K562 (cell line): ENCODE data around the gene CTIF. TPM values are rescaled to one million over a fixed set of nuclear protein-coding genes. Genes with fewer than 3 reads are reported as not detected.

Experiments
- ATAC-seq: fragments of 200-7000 bp; cut with Tn5 transposase; 3 replicates; pipeline ENCODE4 v1.9.1; 2020; ENCODE audit warnings: moderate library complexity
- BruUV-seq: library from RNA; stranded (reverse); fragments of 400-500 nt; replicated peaks from 2 replicates; lab custom pipeline; 2021; lab: Mats Ljungman, UMichigan
- CTCF ChIA-PET: fragments of 300-600 bp; formaldehyde crosslinking; extraction: SDS; loops from one replicate; lab custom pipeline; 2021; ENCODE audit warnings: low intra/inter-chr PET ratio; lab: Yijun Ruan, JAX
- POLR2A ChIA-PET: fragments of 300-600, 350-650 bp; sonication (Branson Sonifier 250); formaldehyde crosslinking; extraction: SDS; loops from one replicate; lab custom pipeline; 2021; ENCODE audit warnings: antibody characterized with exemption, inconsistent platforms; lab: Yijun Ruan, JAX
- DNase-seq, 4 experiments: peaks; one replicate each; pipeline versions ENCODE4 v3.0.0 to v3.0.0-alpha.2; 2011 to 2018; ENCODE audit warnings: low spot score in 3 of 4, mixed read lengths in 3 of 4; ENCODE audit errors: extremely low read depth in 1 of 4
- FAIRE-seq: peaks from 2 replicates; lab custom pipeline; 2011; peaks lifted over from hg19 to GRCh38; lab: Jason Lieb, UNC
- H2AFZ ChIP-seq: 2 replicates; pipeline ENCODE4 v1.6.0; 2011; ENCODE audit warnings: low read depth, low read length, control low read depth, inconsistent platforms
- H3K27ac ChIP-seq: fragments of 200-600 bp; 3 replicates; pipeline ENCODE4 v1.8.0; 2011; ENCODE audit warnings: low read depth, mild to moderate bottlenecking, control low read depth, inconsistent platforms, low read length, moderate library complexity, mixed read lengths; ENCODE audit errors: extremely low read depth
- H3K27me3 ChIP-seq, 2 experiments: fragments of 300-600 bp in 1 of 2; 2 replicates in 1 of 2; 3 replicates in 1 of 2; pipeline versions ENCODE4 v1.6.0 to v1.8.0; 2011; ENCODE audit warnings: inconsistent platforms in 2 of 2, low read length in 2 of 2, mild to moderate bottlenecking in 1 of 2, mixed read lengths in 1 of 2, moderate library complexity in 1 of 2; ENCODE audit not compliant: control insufficient read depth in 2 of 2, insufficient read depth in 2 of 2
- H3K36me3 ChIP-seq: fragments of 300-600 bp; 3 replicates; pipeline ENCODE4 v1.8.0; 2011; ENCODE audit warnings: mild to moderate bottlenecking, low read length, inconsistent platforms; ENCODE audit not compliant: control insufficient read depth, insufficient read depth
- H3K4me1 ChIP-seq, 2 experiments: fragments of 200-600 bp in 1 of 2; replicated peaks in 1 of 2; 2 replicates in 1 of 2; 3 replicates in 1 of 2; pipeline versions ENCODE4 v1.5.1 to v1.8.0; 2011; ENCODE audit warnings: inconsistent platforms in 2 of 2, low read length in 2 of 2, mild to moderate bottlenecking in 1 of 2, mixed read lengths in 1 of 2, moderate library complexity in 1 of 2; ENCODE audit not compliant: control insufficient read depth in 2 of 2, insufficient read depth in 2 of 2
- H3K4me2 ChIP-seq: 2 replicates; pipeline ENCODE4 v1.6.1; 2011; ENCODE audit warnings: low read length, control low read depth, inconsistent platforms, mixed read lengths; ENCODE audit not compliant: insufficient read depth
- H3K4me3 ChIP-seq: fragments of 200-600 bp; sonication (generic), shearing (Covaris generic); 2 replicates; pipeline ENCODE4 v1.5.1; 2016; ENCODE audit warnings: control low read depth, inconsistent platforms
- H3K79me2 ChIP-seq: fragments of 200-600 bp; 3 replicates; pipeline ENCODE4 v1.8.0; 2011; ENCODE audit warnings: low read length, inconsistent platforms; ENCODE audit not compliant: control insufficient read depth, insufficient read depth
- H3K9ac ChIP-seq, 2 experiments: 2 replicates each; pipeline versions ENCODE4 v1.6.0 to v1.6.1; 2011; ENCODE audit warnings: low read depth in 2 of 2, low read length in 2 of 2, control low read depth in 1 of 2, inconsistent platforms in 1 of 2, mild to moderate bottlenecking in 1 of 2, mixed read lengths in 1 of 2; ENCODE audit not compliant: insufficient read depth in 1 of 2
- H3K9me1 ChIP-seq: one replicate; pipeline ENCODE4 v1.6.0; 2011; ENCODE audit warnings: inconsistent platforms, mild to moderate bottlenecking, low read length, moderate library complexity; ENCODE audit not compliant: control insufficient read depth, insufficient read depth
- H3K9me3 ChIP-seq: replicated peaks from 2 replicates; pipeline ENCODE4 v1.5.1; 2011; ENCODE audit warnings: low read depth, low read length, inconsistent platforms; ENCODE audit not compliant: control insufficient read depth, insufficient read depth
- H4K20me1 ChIP-seq: replicated peaks from 2 replicates; pipeline ENCODE4 v1.6.1; 2011; ENCODE audit warnings: low read length, inconsistent platforms, mixed read lengths; ENCODE audit not compliant: control insufficient read depth, insufficient read depth
- CTCF ChIP-seq, 3 experiments: IDR thresholded peaks in 2 of 3; conservative IDR thresholded peaks in 1 of 3; 2 replicates each; pipeline ENCODE4 v1.5.1; 2011 to 2012; ENCODE audit warnings: low read length in 3 of 3, mild to moderate bottlenecking in 3 of 3, control low read depth in 2 of 3, improper control_type of control experiment in 1 of 3, inconsistent platforms in 1 of 3, low read depth in 1 of 3, mixed read lengths in 1 of 3, moderate library complexity in 1 of 3; ENCODE audit not compliant: insufficient read depth in 2 of 3
- FOXM1 ChIP-seq, 2 experiments: fragments of 450-650 bp in 1 of 2; sonication (generic) in 1 of 2; formaldehyde crosslinking in 1 of 2; IDR thresholded peaks; 2 replicates each; pipeline versions ENCODE4 v1.6.1 to v1.9.0; 2017 to 2022; ENCODE audit warnings: low read depth in 2 of 2, mild to moderate bottlenecking in 2 of 2, missing genetic modification reagents in 1 of 2, moderate library complexity in 1 of 2
- HSF4 ChIP-seq: fragments of 250-450 bp; sonication (Bioruptor Pico); IDR thresholded peaks from 2 replicates; pipeline ENCODE4 v2.1.2; 2022; ENCODE audit warnings: mild to moderate bottlenecking, moderate library complexity, borderline replicate concordance
- LEF1 ChIP-seq: fragments of 450-650 bp; IDR thresholded peaks from 2 replicates; pipeline ENCODE4 v1.6.1; 2016; ENCODE audit warnings: mild to moderate bottlenecking
- NCOA2 ChIP-seq, 2 experiments: fragments of 450-650 bp; IDR thresholded peaks; 2 replicates each; pipeline ENCODE4 v1.6.1; 2018; ENCODE audit warnings: mild to moderate bottlenecking in 2 of 2, moderate library complexity in 1 of 2; ENCODE audit not compliant: partially characterized antibody in 2 of 2
- RAD21 ChIP-seq, 2 experiments: fragments of 250-450 bp in 1 of 2; fragments of 450-650 bp in 1 of 2; sonication (Bioruptor Pico) in 1 of 2; formaldehyde crosslinking in 1 of 2; IDR thresholded peaks in 1 of 2; conservative IDR thresholded peaks in 1 of 2; 2 replicates each; pipeline versions ENCODE4 v1.4.0 to v1.8.0; 2020 to 2022; ENCODE audit warnings: mild to moderate bottlenecking in 2 of 2, moderate library complexity in 1 of 2
- RBBP5 ChIP-seq: fragments of 200-600 bp; sonication (generic); IDR thresholded peaks from 2 replicates; pipeline ENCODE4 v1.6.1; 2012; ENCODE audit warnings: borderline replicate concordance, mild to moderate bottlenecking, low read length, control low read depth, inconsistent platforms; ENCODE audit not compliant: insufficient read depth, poor library complexity, severe bottlenecking
- SETDB1 ChIP-seq: IDR thresholded peaks from one replicate; pipeline ENCODE4 v1.6.1; 2012; ENCODE audit warnings: low read length, control low read depth, inconsistent platforms
- TCF3 ChIP-seq: sonication (generic); formaldehyde crosslinking; IDR thresholded peaks from 2 replicates; pipeline ENCODE4 v1.4.0; 2020; ENCODE audit warnings: mild to moderate bottlenecking, missing genetic modification reagents
- TSHZ1 ChIP-seq: fragments of 250-450 bp; sonication (Bioruptor Pico); IDR thresholded peaks from 2 replicates; pipeline ENCODE4 v1.4.0; 2020; ENCODE audit warnings: mild to moderate bottlenecking, moderate library complexity
- ZNF134 ChIP-seq: fragments of 250-450 bp; sonication (Bioruptor Pico); conservative IDR thresholded peaks from 2 replicates; pipeline ENCODE4 v1.4.0; 2020
- ZNF212 ChIP-seq: fragments of 450-650 bp; formaldehyde crosslinking; IDR thresholded peaks from 2 replicates; pipeline ENCODE4 v1.4.0; 2020; ENCODE audit warnings: mild to moderate bottlenecking
- ZNF699 ChIP-seq: fragments of 250-450 bp; sonication (Bioruptor Pico); IDR thresholded peaks from 2 replicates; pipeline ENCODE4 v1.8.0; 2021; ENCODE audit warnings: mild to moderate bottlenecking, moderate library complexity; ENCODE audit not compliant: insufficient replicate concordance
- ZNF707 ChIP-seq: fragments of 250-450 bp; sonication (Bioruptor Pico); conservative IDR thresholded peaks from 2 replicates; pipeline ENCODE4 v1.8.0; 2022; ENCODE audit warnings: inconsistent platforms, mild to moderate bottlenecking, moderate library complexity
- WGBS: fragments of 100-300 bp; shearing (Covaris generic); methylation state at CpG from one replicate; pipeline ENCODE4 v1.1.6; 2016; ENCODE audit warnings: low coverage, mixed read lengths; ENCODE audit not compliant: insufficient coverage; ENCODE audit errors: missing lambda C conversion rate; 5-methylcytosine and 5-hydroxymethylcytosine counted together
- in situ Hi-C: fragments of 300-500 bp; cut with MboI; formaldehyde crosslinking; loops from 4 replicates; pipeline ENCODE4 v1.15.0; 2018; ENCODE audit warnings: inconsistent platforms, mixed read lengths
- intact Hi-C: fragments of 100-400 bp; cut with micrococcal nuclease; formaldehyde crosslinking; loops from 2 replicates; pipeline ENCODE4 v1.14.2; 2022
- polyA plus RNA-seq, 8 experiments: library from polyadenylated mRNA; depleted of rRNA in 4 of 8; stranded (reverse) in 5 of 8; unstranded in 3 of 8; fragments of >200 nt; fragmentation: Nextera tagmentation in 2 of 8; fragmentation: Illumina TruSeq in 1 of 8; extraction: Ambion mirVana in 2 of 8; extraction: Trizol in 1 of 8; gene quantifications; 2 replicates each; pipeline versions ENCODE4 v1.2.1 to v1.2.3, GENCODE V29; 2011 to 2014; ENCODE audit warnings: inconsistent platforms in 1 of 8, missing spikeins in 1 of 8
- total RNA-seq, 7 experiments: library from RNA; depleted of rRNA in 6 of 7; stranded (reverse); fragments of >200 nt in 6 of 7; fragmentation: Illumina TruSeq in 2 of 7; extraction: Trizol in 2 of 7; gene quantifications; 2 replicates each; pipeline versions ENCODE4 v1.2.1 to v1.2.3, GENCODE V29; 2011 to 2021; ENCODE audit warnings: low replicate concordance in 1 of 7

CTIF gene
- total and polyA plus RNA-seq, 9 of the 15 experiments (the other 6 are each of a cell fraction or from before 2014, with no cell fraction given) = 0.17 to 11.5 (median 2.2) TPM

GRCh38 chr18:48887905-48888772 is 349.3 kb downstream of the CTIF start:
- POLR2A ChIA-PET = interaction anchor here (0.6 kb wide), 1 partner anchor 137 kb away, joined by 3 read pairs; no protein-coding TSS in a partner anchor
- Histone ChIP-seq H3K4me3 (no peak overlapping the region), H3K36me3 (no peaks in the 10 kb centered on the region), H3K4me1 (peaks cover 0 to 14% of the 10 kb centered on the region in 2 experiments; a peak in 2 of 5 replicates), H3K79me2 (no peaks in the 10 kb centered on the region), H3K9me3 (no peaks in the 10 kb centered on the region), H4K20me1 (no peaks in the 10 kb centered on the region), H2AFZ (no peak overlapping the region), H3K4me2 (no peak overlapping the region), H3K9me1 (no peaks in the 10 kb centered on the region), H3K27me3 (no peaks in the 10 kb centered on the region), H3K27ac (no peak overlapping the region), H3K9ac (no peak overlapping the region)
- intact Hi-C loops = no loop called here
- CTCF ChIA-PET = no interaction called here
- in situ Hi-C loops = no loop called here
- FAIRE-seq (no peak), DNase-seq (no peak), ATAC-seq (no peak)
- BruUV-seq = no TSS peak
- 51% methylated on average over 11 of the region's 18 CpGs for WGBS
- TF ChIP-seq ZNF699 (no peak), LEF1 (no peak), TSHZ1 (CRISPR knock-in tag) (no peak), TCF3 (no peak), ZNF134 (CRISPR knock-in tag) (no peak), FOXM1 (IDR thresholded peaks at IDR 0.05; ENCODE audit: low read depth) (no peak), FOXM1 (CRISPR knock-in tag; IDR thresholded peaks at IDR 0.05; ENCODE audit: low read depth) (no peak), RBBP5 (no peak), CTCF (IDR thresholded peaks at IDR 0.05 in 2 of 3, conservative IDR thresholded peaks at IDR 0.05 in 1 of 3; ENCODE audit: insufficient read depth in 2 of 3, low read depth in 1 of 3, low read length in 3 of 3) (no peak), ZNF707 (CRISPR knock-in tag) (no peak), RAD21 (CRISPR knock-in tag; conservative IDR thresholded peaks at IDR 0.05 in 1 of 2, IDR thresholded peaks at IDR 0.05 in 1 of 2) (no peak), ZNF212 (CRISPR knock-in tag) (no peak), HSF4 (CRISPR knock-in tag) (no peak), NCOA2 (IDR thresholded peaks at IDR 0.05; ENCODE audit: partially characterized antibody in 2 of 2) (no peak), SETDB1 (no peak)
